HG02981 (cell line): ENCODE results near the gene TGFBR3L.
A peak's percentile ranks its signal among the peaks of the same experiment; 100 is the strongest.

ENCODE experiments used
- ATAC-seq: cut with Tn5 transposase; IDR thresholded peaks from one replicate; pipeline ENCODE4 v1.9.1; 2021; ENCODE audit warnings: mild to moderate bottlenecking, moderate library complexity; ENCODE audit not compliant: unreplicated experiment

TGFBR3L gene

GRCh38 chr19:7903244-7904073 lies 11.2 kb upstream of the TGFBR3L start, which contains the start of gene MAP2K7:
TSS of gene MAP2K7 (plus strand) at chr19:7903877. CDS start at chr19:7903945, 68 bp downstream.
- peak; percentile 82 for ATAC-seq

- ATAC-seq = peak; percentile 21
These were observed 10.3 kb upstream of the TGFBR3L start for GRCh38 chr19:7904074-7905020.

GRCh38 chr19:7905268-7905667 lies 9.4 kb upstream of the TGFBR3L start:
- ATAC-seq = no peak

GRCh38 chr19:7905859-7906258 lies 8.8 kb upstream of the TGFBR3L start:
- no peak for ATAC-seq

GRCh38 chr19:7907122-7907521 lies 7.5 kb upstream of the TGFBR3L start:
- ATAC-seq = no peak

GRCh38 chr19:7907544-7907943 lies 7.1 kb upstream of the TGFBR3L start:
- no peak for ATAC-seq

- ATAC-seq = no peak
These were observed 6.4 kb upstream of the TGFBR3L start for GRCh38 chr19:7908078-7908699.

- ATAC-seq = no peak
These were observed 5.7 kb upstream of the TGFBR3L start for GRCh38 chr19:7908742-7909461.

- no peak for ATAC-seq
These were observed 5.1 kb upstream of the TGFBR3L start for GRCh38 chr19:7909471-7910067.

- ATAC-seq = no peak
These were observed 4.1 kb upstream of the TGFBR3L start for GRCh38 chr19:7910321-7911161.

- ATAC-seq = no peak
These were observed 3.0 kb upstream of the TGFBR3L start for GRCh38 chr19:7911508-7912143.

- no peak for ATAC-seq
These were observed 2.4 kb upstream of the TGFBR3L start for GRCh38 chr19:7912144-7912696.

- ATAC-seq = no peak
These were observed 1.7 kb upstream of the TGFBR3L start for GRCh38 chr19:7912697-7913564.

GRCh38 chr19:7913652-7914051 lies 978 bp upstream of the TGFBR3L start:
- ATAC-seq = no peak

GRCh38 chr19:7914099-7914498 lies 531 bp upstream of the TGFBR3L start:
- ATAC-seq = no peak

GRCh38 chr19:7915250-7916102 lies 846 bp downstream of the TGFBR3L start:
- no peak for ATAC-seq
